ENCODE measurements around the gene ARL5B. TPM values are rescaled to one million over a fixed set of nuclear protein-coding genes. Genes with fewer than 3 reads are reported as not detected.

Gene ARL5B
- total and polyA plus RNA-seq, 9 of the 15 experiments (the other 6 are each of a cell fraction or from before 2014, with no cell fraction given): 4.1 to 22.2 (median 15.1) TPM

DNA sequence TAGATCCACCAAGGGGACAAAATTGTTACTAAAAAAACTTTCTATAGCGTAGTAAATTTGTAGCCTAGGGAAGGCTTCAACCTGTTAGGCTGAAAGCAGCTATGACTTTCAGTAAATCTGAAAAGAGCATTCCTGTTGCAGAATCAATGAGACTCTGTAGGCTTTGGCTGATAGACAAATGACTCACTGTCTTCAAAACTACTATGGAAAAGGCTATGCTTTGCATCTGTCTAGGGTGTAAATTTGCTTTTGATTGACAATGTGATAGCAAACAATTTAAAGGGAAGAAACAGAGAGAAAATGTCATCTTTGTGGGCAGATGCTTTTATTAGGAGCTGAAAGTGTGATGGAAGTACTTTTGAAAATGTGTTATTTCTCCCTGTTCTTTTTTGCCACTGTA lies 60.6 kb downstream of the ARL5B start:
- Histone ChIP-seq H3K4me2 (ENCODE audit: insufficient read depth, low read length) (no peak overlapping the region), H2AFZ (ENCODE audit: low read depth, low read length) (no peak overlapping the region), H3K9ac (ENCODE audit: insufficient read depth in 1 of 2, low read depth in 2 of 2, low read length in 2 of 2) (no peak overlapping the region), H3K4me3 (no peak overlapping the region), H3K27ac (ENCODE audit: extremely low read depth, low read depth, low read length) (no peak overlapping the region), H3K79me2 (ENCODE audit: control insufficient read depth, insufficient read depth, low read length) (no peaks in the 10 kb centered on the region), H4K20me1 (replicated peaks; ENCODE audit: control insufficient read depth, insufficient read depth, low read length) (no peaks in the 10 kb centered on the region), H3K4me1 (replicated peaks in 1 of 2; ENCODE audit: control insufficient read depth in 2 of 2, insufficient read depth in 2 of 2, low read length in 2 of 2) (no peaks in the 10 kb centered on the region; a peak in 1 of 5 replicates), H3K36me3 (ENCODE audit: control insufficient read depth, insufficient read depth, low read length) (no peaks in the 10 kb centered on the region), H3K27me3 (ENCODE audit: control insufficient read depth in 2 of 2, insufficient read depth in 2 of 2, low read length in 2 of 2) (no peaks in the 10 kb centered on the region), H3K9me3 (replicated peaks; ENCODE audit: control insufficient read depth, insufficient read depth, low read depth, low read length) (no peaks in the 10 kb centered on the region), H3K9me1 (ENCODE audit: control insufficient read depth, insufficient read depth, low read length) (no peaks in the 10 kb centered on the region)
- FAIRE-seq: no peak
- no TSS peak for BruUV-seq (replicated peaks)
- ChIA-PET CTCF (ENCODE audit: low intra/inter-chr PET ratio) (no interaction called here), POLR2A (no interaction called here)
- no peak for DNase-seq (ENCODE audit: extremely low read depth in 1 of 4, low spot score in 3 of 4)
- TF ChIP-seq, protein P1, sequence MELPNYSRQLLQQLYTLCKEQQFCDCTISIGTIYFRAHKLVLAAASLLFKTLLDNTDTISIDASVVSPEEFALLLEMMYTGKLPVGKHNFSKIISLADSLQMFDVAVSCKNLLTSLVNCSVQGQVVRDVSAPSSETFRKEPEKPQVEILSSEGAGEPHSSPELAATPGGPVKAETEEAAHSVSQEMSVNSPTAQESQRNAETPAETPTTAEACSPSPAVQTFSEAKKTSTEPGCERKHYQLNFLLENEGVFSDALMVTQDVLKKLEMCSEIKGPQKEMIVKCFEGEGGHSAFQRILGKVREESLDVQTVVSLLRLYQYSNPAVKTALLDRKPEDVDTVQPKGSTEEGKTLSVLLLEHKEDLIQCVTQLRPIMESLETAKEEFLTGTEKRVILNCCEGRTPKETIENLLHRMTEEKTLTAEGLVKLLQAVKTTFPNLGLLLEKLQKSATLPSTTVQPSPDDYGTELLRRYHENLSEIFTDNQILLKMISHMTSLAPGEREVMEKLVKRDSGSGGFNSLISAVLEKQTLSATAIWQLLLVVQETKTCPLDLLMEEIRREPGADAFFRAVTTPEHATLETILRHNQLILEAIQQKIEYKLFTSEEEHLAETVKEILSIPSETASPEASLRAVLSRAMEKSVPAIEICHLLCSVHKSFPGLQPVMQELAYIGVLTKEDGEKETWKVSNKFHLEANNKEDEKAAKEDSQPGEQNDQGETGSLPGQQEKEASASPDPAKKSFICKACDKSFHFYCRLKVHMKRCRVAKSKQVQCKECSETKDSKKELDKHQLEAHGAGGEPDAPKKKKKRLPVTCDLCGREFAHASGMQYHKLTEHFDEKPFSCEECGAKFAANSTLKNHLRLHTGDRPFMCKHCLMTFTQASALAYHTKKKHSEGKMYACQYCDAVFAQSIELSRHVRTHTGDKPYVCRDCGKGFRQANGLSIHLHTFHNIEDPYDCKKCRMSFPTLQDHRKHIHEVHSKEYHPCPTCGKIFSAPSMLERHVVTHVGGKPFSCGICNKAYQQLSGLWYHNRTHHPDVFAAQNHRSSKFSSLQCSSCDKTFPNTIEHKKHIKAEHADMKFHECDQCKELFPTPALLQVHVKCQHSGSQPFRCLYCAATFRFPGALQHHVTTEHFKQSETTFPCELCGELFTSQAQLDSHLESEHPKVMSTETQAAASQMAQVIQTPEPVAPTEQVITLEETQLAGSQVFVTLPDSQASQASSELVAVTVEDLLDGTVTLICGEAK (IDR thresholded peaks at IDR 0.05): no peak
- TF ChIP-seq, protein P1 (CRISPR knock-in tag; IDR thresholded peaks at IDR 0.05): no peak
- TF ChIP-seq GATA2 (CRISPR knock-in tag; IDR thresholded peaks at IDR 0.05) (no peak), ZNF280A (IDR thresholded peaks at IDR 0.05; ENCODE audit: low read depth, partially characterized antibody) (no peak), ZNF3 (CRISPR knock-in tag; IDR thresholded peaks at IDR 0.05) (no peak), TBP (optimal IDR thresholded peaks at IDR 0.05; ENCODE audit: low read depth, low read length) (no peak), SRF (CRISPR knock-in tag; IDR thresholded peaks at IDR 0.05) (no peak)
- in situ Hi-C loops (cut with MboI) (no loop called here), intact Hi-C loops (cut with micrococcal nuclease) (no loop called here)
- WGBS (ENCODE audit: insufficient coverage, low coverage, missing lambda C conversion rate): 0% methylated on average over 1 of the region's 1 CpG
- no peak for ATAC-seq
